Stimulated activated CD4-positive, alpha-beta T cell treated with anti-CD3 and anti-CD28 coated beads, Interleukin-12 subunit alpha, Interleukin-12 subunit beta, amount 100 ng/mL, for 48 hours (primary cell): ENCODE results near the gene PRSS37.
"Not testable (repeated sequence)": the region's sequence is repeated elsewhere in the genome, so short reads cannot be mapped to it uniquely, and the experiment has no call there.

Experiments used
- DNase-seq, 3 donors: peaks; one replicate each; pipeline ENCODE4 v3.0.0-alpha.2; 2020; ENCODE audit warnings: low read depth in 2 of 3, low spot score in 1 of 3

The PRSS37 gene

GRCh38 chr7:141841385-141841784, at the start of gene PRSS37:
Gene PRSS37, minus strand, starts transcription at chr7:141841485. Its CDS starts 436 bp downstream, at chr7:141841049.
- DNase-seq, result no peak

GRCh38 chr7:141889321-141889720, 48.0 kb upstream of the PRSS37 start:
- DNase-seq, result no peak

- no peak for DNase-seq
Measured at GRCh38 chr7:141884539-141885225, 43.4 kb upstream of the PRSS37 start.

GRCh38 chr7:141880960-141881359, 39.7 kb upstream of the PRSS37 start:
- no peak for DNase-seq

- DNase-seq, result no peak
Measured at GRCh38 chr7:141877365-141877764, 36.1 kb upstream of the PRSS37 start.

GRCh38 chr7:141876371-141876770, 35.1 kb upstream of the PRSS37 start:
- no peak for DNase-seq

- no peak for DNase-seq
Measured at GRCh38 chr7:141875453-141875852, 34.2 kb upstream of the PRSS37 start.

- DNase-seq, result no peak
Measured at GRCh38 chr7:141874787-141875186, 33.5 kb upstream of the PRSS37 start.

GRCh38 chr7:141872931-141873330, 31.6 kb upstream of the PRSS37 start:
- DNase-seq, result no peak

- no peak for DNase-seq
Measured at GRCh38 chr7:141866974-141867373, 25.7 kb upstream of the PRSS37 start.

GRCh38 chr7:141864765-141865447, 23.6 kb upstream of the PRSS37 start:
- no peak for DNase-seq

GRCh38 chr7:141860207-141860606, 18.9 kb upstream of the PRSS37 start:
- DNase-seq, result no peak

GRCh38 chr7:141847996-141848395, 6.7 kb upstream of the PRSS37 start:
- DNase-seq, result no peak

GRCh38 chr7:141844256-141844655, 3.0 kb upstream of the PRSS37 start:
- no peak for DNase-seq

- DNase-seq, result no peak
Measured at GRCh38 chr7:141842904-141843303, 1.6 kb upstream of the PRSS37 start.

GRCh38 chr7:141840708-141841107, 577 bp downstream of the PRSS37 start:
- DNase-seq, result no peak

GRCh38 chr7:141839256-141839655, 2.0 kb downstream of the PRSS37 start:
- no peak for DNase-seq

GRCh38 chr7:141838581-141838980, 2.7 kb downstream of the PRSS37 start:
- no peak for DNase-seq

- DNase-seq, result no peak
Measured at GRCh38 chr7:141837683-141838082, 3.6 kb downstream of the PRSS37 start.

- DNase-seq, result not testable (repeated sequence)
Measured at GRCh38 chr7:141822432-141822831, 18.9 kb downstream of the PRSS37 start.

GRCh38 chr7:141820067-141820466, 21.2 kb downstream of the PRSS37 start:
- no peak for DNase-seq

GRCh38 chr7:141792526-141792925, 48.8 kb downstream of the PRSS37 start:
- DNase-seq, result no peak

- no peak for DNase-seq
Measured at GRCh38 chr7:141789917-141790316, 51.4 kb downstream of the PRSS37 start, which contains the start of gene TAS2R5. Gene TAS2R5, plus strand, starts transcription at chr7:141790217. Its CDS starts 145 bp downstream, at chr7:141790362.
